Stimulated activated CD4-positive, alpha-beta T cell treated with anti-CD3 and anti-CD28 coated beads, Interleukin-4, amount 100 ng/mL, for 24 hours (primary cell): Measurements from ENCODE around the gene RAD51.

Experiments
- DNase-seq: peaks from one replicate; pipeline ENCODE4 v3.0.0-alpha.2; 2020

The RAD51 gene

DNA sequence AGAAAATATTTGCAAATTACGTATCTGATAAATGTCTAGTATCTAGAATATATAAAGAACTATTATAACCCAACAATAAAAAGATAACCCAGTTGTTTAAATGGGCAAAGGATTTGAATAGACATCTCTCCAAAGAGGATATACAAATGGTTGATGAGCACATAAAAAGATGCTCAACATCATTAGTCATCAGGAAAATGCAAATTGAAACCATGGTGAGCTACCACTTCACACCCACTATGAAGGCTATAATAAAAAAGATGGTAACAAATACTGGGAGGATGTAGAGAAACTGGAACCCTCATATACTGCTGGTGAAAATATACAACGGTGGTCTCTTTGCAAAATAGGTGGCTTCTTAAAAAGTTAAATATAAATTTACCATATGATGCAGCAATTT, 28.0 kb downstream of the RAD51 start:
- no peak for DNase-seq

DNA sequence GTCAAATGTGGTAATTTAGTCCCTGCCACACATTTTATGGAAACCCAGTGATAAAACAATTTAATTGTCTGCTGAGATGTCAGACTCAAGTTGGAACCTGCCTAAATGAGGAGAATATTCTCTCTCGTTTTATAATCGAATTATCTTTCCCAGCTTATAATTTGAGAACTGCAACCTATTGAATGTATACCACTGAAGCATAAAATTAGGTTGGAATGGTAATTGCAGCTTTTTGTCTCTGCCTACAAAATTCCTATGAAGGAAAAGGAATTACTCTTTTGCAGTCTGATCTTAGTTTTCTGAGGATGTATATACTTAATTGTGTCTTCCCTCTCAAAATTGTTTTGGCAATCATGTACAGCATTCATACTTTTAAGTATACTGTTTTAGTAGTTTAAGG, 28.9 kb downstream of the RAD51 start:
- no peak for DNase-seq

- no peak for DNase-seq
Observed at GRCh38 chr15:40731034-40731433, 36.1 kb downstream of the RAD51 start.

DNA sequence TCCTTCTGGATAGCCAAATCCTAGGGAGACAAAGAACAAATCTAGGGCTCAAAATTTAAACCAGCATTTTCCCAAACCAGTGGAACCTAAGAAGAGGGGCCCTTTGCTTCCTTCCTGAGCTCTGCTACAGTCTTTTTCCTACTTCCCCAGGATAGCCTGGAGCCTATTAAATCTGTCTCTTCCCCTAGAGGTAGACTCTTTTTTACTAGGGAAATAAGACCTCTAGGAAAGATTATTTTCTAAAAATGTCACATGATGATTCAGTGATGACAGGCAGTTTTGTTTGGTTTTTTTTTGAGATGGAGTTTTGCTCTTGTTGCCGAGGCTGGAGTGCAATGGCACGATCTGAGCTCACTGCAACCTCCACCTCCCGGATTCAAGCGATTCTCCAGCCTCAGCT, 41.6 kb downstream of the RAD51 start:
- DNase-seq = no peak

GRCh38 chr15:40737048-40737447, 42.1 kb downstream of the RAD51 start:
- no peak for DNase-seq

- DNase-seq = no peak
Observed at GRCh38 chr15:40739047-40739446, 44.1 kb downstream of the RAD51 start.

- no peak for DNase-seq
Observed at GRCh38 chr15:40739854-40740253, 44.9 kb downstream of the RAD51 start.

GRCh38 chr15:40743485-40743901, 48.5 kb downstream of the RAD51 start:
- DNase-seq = no peak

- peak; percentile 64 for DNase-seq
Observed at GRCh38 chr15:40743921-40744814, 49.2 kb downstream of the RAD51 start.

GRCh38 chr15:40744815-40745152, 49.8 kb downstream of the RAD51 start:
- DNase-seq = no peak

DNA sequence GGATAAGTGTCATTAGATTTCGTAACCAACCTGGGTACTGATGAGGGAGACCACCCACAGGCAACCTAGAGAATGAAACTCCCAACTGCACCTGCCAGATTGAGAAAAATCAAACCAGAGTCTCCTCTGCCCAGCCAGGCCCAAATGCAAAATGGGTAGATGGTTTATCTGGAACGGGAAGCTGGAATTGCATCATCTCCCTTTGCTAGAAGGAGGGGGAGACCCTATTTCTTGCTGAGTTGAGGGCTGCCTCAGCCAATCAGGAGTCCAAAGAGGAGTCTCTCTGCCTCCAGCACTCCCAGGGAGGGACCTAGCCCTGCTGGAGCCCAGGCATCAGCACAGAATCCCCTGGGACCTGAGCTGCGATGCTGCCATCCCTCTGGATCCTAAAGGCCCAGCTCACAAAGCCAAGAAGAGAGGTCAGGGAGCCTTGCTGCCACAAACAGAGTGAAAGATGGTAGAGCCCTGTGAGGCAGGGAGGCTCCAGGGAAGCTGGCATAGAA, 52.0 kb downstream of the RAD51 start:
- DNase-seq = no peak

GRCh38 chr15:40747685-40748631, 53.0 kb downstream of the RAD51 start:
- no peak for DNase-seq

DNA sequence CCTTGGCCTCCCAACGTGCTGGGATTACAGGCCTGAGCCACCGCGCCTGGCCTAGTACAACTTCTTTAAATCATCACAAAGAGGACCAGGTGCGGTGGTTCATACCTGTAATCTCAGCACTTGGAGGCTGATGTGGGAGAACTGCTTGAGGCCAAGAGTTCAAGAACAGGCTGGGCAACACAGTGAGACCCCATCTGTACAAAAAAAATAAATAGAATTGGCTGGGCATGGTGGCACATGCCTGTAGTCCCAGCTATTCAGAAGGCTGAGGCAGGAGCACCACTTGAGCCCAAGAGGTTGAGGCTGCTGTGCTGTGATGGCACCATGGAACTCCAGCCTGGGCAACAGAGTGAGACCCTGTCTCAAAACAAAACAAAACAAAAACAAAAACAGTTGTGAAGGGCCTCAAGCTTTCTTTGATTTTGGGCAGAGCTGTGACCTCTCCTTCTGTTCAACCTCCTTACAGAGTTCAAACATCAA, 54.2 kb downstream of the RAD51 start:
- no peak for DNase-seq

- DNase-seq = no peak
Observed at GRCh38 chr15:40750885-40751284, 55.9 kb downstream of the RAD51 start.

- no peak for DNase-seq
Observed at GRCh38 chr15:40751745-40752144, 56.8 kb downstream of the RAD51 start.

DNA sequence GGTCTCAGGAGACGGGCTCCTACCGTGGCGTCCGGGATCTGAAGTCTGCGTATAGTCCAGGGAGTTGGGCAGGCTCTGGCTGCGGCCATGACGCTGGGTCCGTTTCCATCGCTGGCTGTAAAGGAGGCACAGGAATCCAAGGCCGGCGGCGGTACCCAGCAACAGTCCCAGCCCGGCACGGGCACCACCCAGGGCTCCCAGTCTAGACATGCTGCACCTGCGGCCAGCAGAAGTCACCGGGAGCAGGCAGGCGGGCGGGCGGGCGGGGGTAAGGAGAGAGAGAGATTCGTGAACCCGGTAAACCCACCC, 59.6 kb downstream of the RAD51 start:
- no peak for DNase-seq

GRCh38 chr15:40754883-40755811, 60.2 kb downstream of the RAD51 start, which contains the start of gene RMDN3:
Gene RMDN3, minus strand, starts transcription at chr15:40755254. Its CDS starts 471 bp downstream, at chr15:40754783.
- DNase-seq = peak; percentile 93

DNA sequence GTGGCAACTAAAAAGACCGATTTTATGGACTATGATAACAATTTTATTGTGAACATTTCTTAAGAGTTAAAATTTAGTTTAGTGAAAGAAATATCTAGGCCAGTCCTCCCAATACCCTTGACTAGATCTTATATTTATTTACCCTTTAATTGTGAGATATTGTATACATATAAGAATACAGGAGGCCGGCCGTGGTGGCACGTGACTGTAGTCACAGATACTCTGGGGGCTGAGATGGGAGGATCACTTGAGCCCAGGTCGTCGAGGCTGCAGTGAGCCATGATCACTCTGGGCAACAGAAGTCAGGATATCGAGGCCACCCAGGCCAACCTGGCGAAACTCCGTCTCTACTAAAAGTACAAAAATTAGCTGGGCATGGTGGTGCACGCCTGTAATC, 60.8 kb downstream of the RAD51 start:
- DNase-seq = no peak

DNA sequence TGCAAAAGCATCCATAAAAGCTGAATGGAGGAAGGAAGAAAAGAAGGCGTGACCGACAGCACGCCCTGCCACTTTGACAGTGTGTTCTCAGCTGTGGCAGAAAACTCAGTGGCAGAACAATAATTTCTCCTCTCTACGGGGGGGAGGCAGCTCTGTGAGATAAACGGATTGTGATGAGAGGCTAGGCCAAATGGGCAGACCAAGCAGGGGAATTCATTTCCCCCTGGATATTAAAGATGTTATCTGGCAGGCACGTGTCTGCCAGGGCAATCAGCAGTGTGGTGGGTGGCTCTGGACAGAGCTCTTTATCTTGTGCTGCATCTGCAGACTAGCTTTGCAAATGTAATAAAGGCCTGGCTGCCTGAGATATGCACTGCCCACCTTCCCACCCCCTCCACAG, 62.0 kb downstream of the RAD51 start:
- DNase-seq = no peak

DNA sequence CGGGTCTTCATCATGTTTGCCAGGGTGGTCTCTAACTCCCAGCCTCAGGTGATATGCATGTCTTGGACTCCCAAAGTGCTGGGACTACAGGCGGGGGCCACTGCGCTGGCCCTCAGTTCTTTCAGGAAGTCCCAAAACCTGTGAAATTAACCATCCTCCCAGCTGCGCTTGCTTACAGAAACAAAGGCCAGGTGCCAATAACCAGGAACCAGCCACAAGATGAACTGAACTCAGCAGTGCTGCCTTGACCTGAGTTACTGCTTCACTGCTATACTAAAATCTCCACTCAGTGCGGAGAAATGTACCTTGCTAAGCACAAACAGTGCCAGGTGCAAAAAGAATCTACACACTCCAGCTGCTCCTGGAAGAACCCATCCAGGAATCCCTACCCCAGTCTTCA, 65.0 kb downstream of the RAD51 start:
- DNase-seq = no peak

- DNase-seq = peak; percentile 39
Observed at GRCh38 chr15:40762919-40763800, 68.2 kb downstream of the RAD51 start.
